H1 (cell line): ENCODE measurements around the gene ITM2B. TPM values are rescaled to one million over a fixed set of nuclear protein-coding genes. Genes with fewer than 3 reads are reported as not detected.

Experiments
- CTCF ChIA-PET: fragments of 300-600 bp; sonication (Branson Sonifier 250); formaldehyde crosslinking; loops from one replicate; lab custom pipeline; 2021; ENCODE audit not compliant: partially characterized antibody; lab: Charles Lee
- POLR2A ChIA-PET: fragments of 300-600 bp; sonication (Branson Sonifier 250); formaldehyde crosslinking; loops from one replicate; lab custom pipeline; 2021; ENCODE audit warnings: inconsistent platforms; ENCODE audit not compliant: partially characterized antibody; lab: Charles Lee
- DNase-seq, 2 experiments: peaks; one replicate each; pipeline versions ENCODE4 v3.0.0 to v3.0.0-alpha.2; 2010 to 2022; ENCODE audit warnings: low spot score in 2 of 2, low read depth in 1 of 2, mixed read lengths in 1 of 2
- FAIRE-seq: peaks from 2 replicates; lab custom pipeline; 2011; peaks lifted over from hg19 to GRCh38; lab: Jason Lieb, UNC
- H2AFZ ChIP-seq: 2 replicates; pipeline ENCODE4 v1.8.1; 2012; ENCODE audit warnings: low read length, inconsistent platforms
- H2AK5ac ChIP-seq: 2 replicates; pipeline ENCODE4 v1.6.1; 2013; ENCODE audit warnings: low read depth, low read length
- H2BK120ac ChIP-seq: replicated peaks from 2 replicates; pipeline ENCODE3; 2013; ENCODE audit warnings: low read depth, low read length, inconsistent platforms
- H2BK12ac ChIP-seq: 2 replicates; pipeline ENCODE4 v1.6.1; 2013; ENCODE audit warnings: low read depth, low read length
- H2BK15ac ChIP-seq: 2 replicates; pipeline ENCODE4 v1.6.1; 2013; ENCODE audit warnings: low read length
- H2BK20ac ChIP-seq: 2 replicates; pipeline ENCODE4 v1.6.1; 2013; ENCODE audit warnings: low read length
- H2BK5ac ChIP-seq: 2 replicates; pipeline ENCODE4 v1.6.1; 2013; ENCODE audit warnings: low read depth, low read length
- H3K14ac ChIP-seq: 2 replicates; pipeline ENCODE4 v1.6.1; 2013; ENCODE audit warnings: inconsistent platforms; ENCODE audit not compliant: insufficient read length
- H3K18ac ChIP-seq: 2 replicates; pipeline ENCODE4 v1.6.1; 2013; ENCODE audit warnings: low read length; ENCODE audit errors: extremely low read depth
- H3K23ac ChIP-seq: 2 replicates; pipeline ENCODE4 v1.6.1; 2013; ENCODE audit warnings: inconsistent platforms; ENCODE audit not compliant: insufficient read length
- H3K23me2 ChIP-seq: 2 replicates; pipeline ENCODE4 v1.6.1; 2013; ENCODE audit warnings: low read depth, low read length
- H3K27ac ChIP-seq: 2 replicates; pipeline ENCODE4 v1.6.1; 2011; ENCODE audit warnings: low read depth, low read length, inconsistent platforms
- H3K27me3 ChIP-seq, 4 experiments: replicated peaks in 1 of 4; 1 replicate in 1 of 4; 2 replicates in 3 of 4; pipeline versions ENCODE4 v1.6.1 to v1.8.1; 2011 to 2013; ENCODE audit warnings: low read length in 3 of 4, mild to moderate bottlenecking in 3 of 4, inconsistent platforms in 2 of 4, mixed read lengths in 2 of 4, moderate library complexity in 1 of 4; ENCODE audit not compliant: control insufficient read depth in 3 of 4, insufficient read depth in 3 of 4; ENCODE audit errors: extremely low read depth in 1 of 4
- H3K36me3 ChIP-seq, 4 experiments: 2 replicates each; pipeline versions ENCODE4 v1.6.1 to v1.8.1; 2011 to 2013; ENCODE audit warnings: mild to moderate bottlenecking in 4 of 4, low read length in 3 of 4, moderate library complexity in 2 of 4, control low read depth in 1 of 4, inconsistent platforms in 1 of 4; ENCODE audit not compliant: insufficient read depth in 4 of 4, control insufficient read depth in 2 of 4
- H3K4ac ChIP-seq: replicated peaks from 2 replicates; pipeline ENCODE3; 2013; ENCODE audit warnings: low read length, low read depth, mixed read lengths, inconsistent platforms; ENCODE audit not compliant: insufficient read length
- H3K4me1 ChIP-seq, 4 experiments: replicated peaks in 1 of 4; 1 replicate in 1 of 4; 2 replicates in 3 of 4; pipeline versions ENCODE4 v1.6.1 to v1.8.1; 2011 to 2013; ENCODE audit warnings: low read length in 3 of 4, inconsistent platforms in 2 of 4, mixed read lengths in 1 of 4; ENCODE audit not compliant: insufficient read depth in 4 of 4, control insufficient read depth in 3 of 4
- H3K4me2 ChIP-seq, 2 experiments: 2 replicates each; pipeline versions ENCODE4 v1.6.1 to v1.8.1; 2011 to 2013; ENCODE audit warnings: low read depth in 2 of 2, low read length in 2 of 2, control low read depth in 1 of 2, inconsistent platforms in 1 of 2, mild to moderate bottlenecking in 1 of 2; ENCODE audit not compliant: insufficient read depth in 1 of 2
- H3K4me3 ChIP-seq, 4 experiments: fragments of 200-600, 300-600 bp in 1 of 4; sonication (generic), shearing (Covaris generic), sonication (Bioruptor Twin) in 1 of 4; 2 replicates each; pipeline versions ENCODE4 v1.5.1 to v1.8.1; 2011 to 2016; ENCODE audit warnings: low read length in 4 of 4, low read depth in 3 of 4, control low read depth in 2 of 4, inconsistent platforms in 2 of 4, mild to moderate bottlenecking in 2 of 4, mixed read lengths in 1 of 4, moderate library complexity in 1 of 4; ENCODE audit not compliant: insufficient read depth in 2 of 4; ENCODE audit errors: extremely low read depth in 1 of 4
- H3K56ac ChIP-seq: replicated peaks from 2 replicates; pipeline ENCODE3; 2013; ENCODE audit warnings: low read depth, mild to moderate bottlenecking, mixed read lengths, low read length, inconsistent platforms; ENCODE audit not compliant: insufficient read length
- H3K79me1 ChIP-seq: 2 replicates; pipeline ENCODE4 v1.6.1; 2013; ENCODE audit warnings: low read depth, low read length, control low read depth
- H3K79me2 ChIP-seq, 2 experiments: 2 replicates each; pipeline versions ENCODE4 v1.6.1 to v1.8.1; 2012 to 2013; ENCODE audit warnings: low read length in 2 of 2, mild to moderate bottlenecking in 2 of 2, inconsistent platforms in 1 of 2; ENCODE audit not compliant: insufficient read depth in 2 of 2, control insufficient read depth in 1 of 2
- H3K9ac ChIP-seq, 4 experiments: replicated peaks in 1 of 4; 1 replicate in 1 of 4; 2 replicates in 3 of 4; pipeline versions ENCODE4 v1.6.1 to v1.8.1; 2011 to 2013; ENCODE audit warnings: low read depth in 3 of 4, low read length in 3 of 4, control low read depth in 2 of 4, mild to moderate bottlenecking in 2 of 4, moderate library complexity in 2 of 4, inconsistent platforms in 1 of 4; ENCODE audit errors: extremely low read depth in 1 of 4
- H3K9me3 ChIP-seq, 2 experiments: 2 replicates each; pipeline versions ENCODE4 v1.6.1 to v1.8.1; 2012 to 2013; ENCODE audit warnings: mild to moderate bottlenecking in 2 of 2, moderate library complexity in 2 of 2, control low read depth in 1 of 2, inconsistent platforms in 1 of 2, low read depth in 1 of 2, low read length in 1 of 2, mixed read lengths in 1 of 2; ENCODE audit not compliant: insufficient read depth in 2 of 2
- H4K20me1 ChIP-seq, 2 experiments: replicated peaks in 1 of 2; 2 replicates each; pipeline versions ENCODE3 to v1.8.1; 2011 to 2013; ENCODE audit warnings: inconsistent platforms in 2 of 2, low read length in 2 of 2, mild to moderate bottlenecking in 1 of 2; ENCODE audit not compliant: insufficient read depth in 2 of 2, control insufficient read depth in 1 of 2
- H4K5ac ChIP-seq: 2 replicates; pipeline ENCODE4 v1.6.1; 2013; ENCODE audit warnings: low read length, low read depth, mixed read lengths, inconsistent platforms; ENCODE audit not compliant: insufficient read length
- H4K8ac ChIP-seq: 2 replicates; pipeline ENCODE4 v1.8.0; 2013; ENCODE audit warnings: mild to moderate bottlenecking, moderate library complexity, low read length, inconsistent platforms; ENCODE audit not compliant: insufficient read depth; ENCODE audit errors: extremely low read depth
- H4K91ac ChIP-seq: replicated peaks from 2 replicates; pipeline ENCODE3; 2013; ENCODE audit warnings: low read length, mixed read lengths, inconsistent platforms; ENCODE audit not compliant: insufficient read length
- RBBP5 ChIP-seq: IDR thresholded peaks from 2 replicates; pipeline ENCODE4 v1.7.1; 2012; ENCODE audit warnings: low read depth, mild to moderate bottlenecking, inconsistent platforms, low read length, moderate library complexity, borderline replicate concordance
- WGBS, 2 experiments: shearing (Covaris generic) in 1 of 2; methylation state at CpG; one replicate each; pipeline versions ENCODE4 v1.1.6 to v1.1.7; 2013 to 2015; ENCODE audit warnings: low lambda C conversion rate in 2 of 2, mixed read lengths in 2 of 2, inconsistent platforms in 1 of 2, low coverage in 1 of 2, missing lambda C conversion rate in 1 of 2; ENCODE audit not compliant: insufficient replicate concordance in 2 of 2, insufficient coverage in 1 of 2, insufficient read length in 1 of 2; ENCODE audit errors: extremely low coverage in 1 of 2, missing lambda C conversion rate in 1 of 2; 5-methylcytosine and 5-hydroxymethylcytosine counted together
- polyA plus RNA-seq, 7 experiments: library from polyadenylated mRNA; depleted of rRNA in 3 of 7; stranded (reverse) in 5 of 7; unstranded in 2 of 7; fragments of >200 nt in 5 of 7; fragments of 200-250 nt in 2 of 7; gene quantifications; 1 replicate in 5 of 7; 2 replicates in 1 of 7; 4 replicates in 1 of 7; pipeline versions ENCODE4 v1.2.1 to v1.2.3, GENCODE V29; 2011 to 2013; ENCODE audit warnings: missing spikeins in 2 of 7, mixed read lengths in 2 of 7
- total RNA-seq: library from RNA; stranded (reverse); fragmentation: NEBNext Ultra II Directional; extraction: Animal tissue kit (Norgen Biotek cat#: 25700); gene quantifications from 2 replicates; pipeline ENCODE4 v1.2.1, GENCODE V29; 2021

Gene ITM2B
- total and polyA plus RNA-seq, 2 of the 8 experiments (the other 6 are each of a cell fraction or from before 2014, with no cell fraction given): 132 to 184 TPM

DNA sequence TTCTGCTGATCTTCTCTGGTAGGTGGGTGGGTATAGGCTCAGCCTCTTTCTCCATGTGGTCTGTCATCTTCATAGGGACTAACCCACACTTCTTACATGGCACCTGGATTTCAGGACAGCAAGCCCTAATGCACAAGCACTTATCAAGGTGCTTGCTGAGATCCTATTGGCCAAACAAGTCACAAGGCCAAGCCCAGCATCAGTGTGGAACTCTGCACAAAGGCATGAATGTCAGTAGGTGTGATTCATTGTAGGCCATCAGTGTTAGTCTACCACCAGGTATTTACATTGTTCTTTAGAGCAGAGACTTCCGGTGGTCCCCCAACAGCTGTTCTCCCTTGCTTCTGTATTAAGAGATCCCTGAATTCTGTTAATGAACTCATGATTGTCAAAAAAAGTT, 62.3 kb downstream of the ITM2B start:
- Histone ChIP-seq H3K4me2 (no peak overlapping the region), H3K36me3 (no peaks in the 10 kb centered on the region), H3K4me3 (no peak overlapping the region), H2BK12ac (no peak overlapping the region), H2AFZ (no peak overlapping the region), H3K56ac (no peak overlapping the region), H3K23me2 (no peaks in the 10 kb centered on the region; the same call in 1 of the 2 replicates), H3K9me3 (no peaks in the 10 kb centered on the region), H2AK5ac (no peak overlapping the region), H3K18ac (no peak overlapping the region), H3K14ac (no peak overlapping the region), H2BK15ac (no peak overlapping the region), H4K5ac (no peak overlapping the region), H2BK120ac (no peak overlapping the region), H3K23ac (no peak overlapping the region), H4K8ac (no peak overlapping the region), H4K20me1 (no peaks in the 10 kb centered on the region), H4K91ac (no peak overlapping the region), H3K27ac (no peak overlapping the region), H3K79me1 (no peaks in the 10 kb centered on the region; the same call in 1 of the 2 replicates), H3K79me2 (no peaks in the 10 kb centered on the region), H3K27me3 (no peaks in the 10 kb centered on the region), H3K4me1 (no peaks in the 10 kb centered on the region), H2BK5ac (no peak overlapping the region), H2BK20ac (no peak overlapping the region), H3K4ac (no peak overlapping the region), H3K9ac (no peak overlapping the region)
- ChIA-PET CTCF (no interaction called here), POLR2A (no interaction called here)
- DNase-seq (no peak), FAIRE-seq (no peak)
- 81% methylated on average over 1 of the region's 1 CpG; no CpG with 5 or more reads in 1 of the 2 experiments for WGBS, 2 experiments
- TF ChIP-seq RBBP5: no peak
